Activated CD4-positive, alpha-beta T cell treated with anti-CD3 and anti-CD28 coated beads, Interleukin-2, amount 10 ng/mL, durations not matched to agents 7 days and 5 days (primary cell): ENCODE measurements around the gene FEV. TPM values are rescaled to one million over a fixed set of nuclear protein-coding genes. Genes with fewer than 3 reads are reported as not detected.

Experiments used
- CTCF ChIA-PET: fragments of 350-600 bp; sonication (Branson Sonifier 250); formaldehyde crosslinking; loops from one replicate; lab custom pipeline; 2021; ENCODE audit warnings: antibody characterized with exemption; lab: Charles Lee
- POLR2A ChIA-PET: fragments of 350-600 bp; sonication (Branson Sonifier 250); formaldehyde crosslinking; loops from one replicate; lab custom pipeline; 2021; ENCODE audit warnings: antibody characterized with exemption; lab: Charles Lee
- DNase-seq: peaks from one replicate; pipeline ENCODE4 v3.0.0-alpha.2; 2020
- H3K27ac Mint-ChIP-seq: one replicate; pipeline ENCODE4 v1.8.0; 2021; ENCODE audit warnings: mild to moderate bottlenecking, moderate library complexity, mixed read lengths
- H3K27me3 Mint-ChIP-seq: one replicate; pipeline ENCODE4 v1.8.0; 2021; ENCODE audit warnings: mixed read lengths
- H3K36me3 Mint-ChIP-seq: one replicate; pipeline ENCODE4 v1.8.0; 2021; ENCODE audit warnings: low read depth, mixed read lengths
- H3K4me1 Mint-ChIP-seq: one replicate; pipeline ENCODE4 v1.8.0; 2021; ENCODE audit warnings: mixed read lengths
- H3K4me3 Mint-ChIP-seq: one replicate; pipeline ENCODE4 v1.8.0; 2021; ENCODE audit warnings: mild to moderate bottlenecking, moderate library complexity, mixed read lengths
- H3K9me3 Mint-ChIP-seq: one replicate; pipeline ENCODE4 v1.8.0; 2021; ENCODE audit warnings: mixed read lengths
- total RNA-seq, 2 experiments: library from RNA; stranded (reverse); gene quantifications; one replicate each; pipeline ENCODE4 v1.2.3, GENCODE V29; 2021

FEV gene
- total RNA-seq, 2 experiments from 2014 or later: not detected

- peaks cover 23% of the 10 kb centered on the region for H3K27me3 Mint-ChIP-seq
- ChIA-PET CTCF (interaction anchor here (1.5 to 1.8 kb wide), 2 partner anchors 15 to 112 kb away, joined by 3 to 6 read pairs; no protein-coding TSS in a partner anchor), POLR2A (no interaction called here)
- H3K36me3 Mint-ChIP-seq: no peaks in the 10 kb centered on the region
- DNase-seq: no peak
- H3K27ac Mint-ChIP-seq: no peak overlapping the region
- no peaks in the 10 kb centered on the region for H3K4me1 Mint-ChIP-seq
- no peak overlapping the region for H3K4me3 Mint-ChIP-seq
- H3K9me3 Mint-ChIP-seq: no peaks in the 10 kb centered on the region
Measured at GRCh38 chr2:219009294-219009693, 24.3 kb upstream of the FEV start.

GRCh38 chr2:219003979-219004378 lies 19.0 kb upstream of the FEV start:
- Mint-ChIP-seq H3K9me3 (no peaks in the 10 kb centered on the region), H3K27ac (no peak overlapping the region), H3K36me3 (no peaks in the 10 kb centered on the region), H3K4me1 (peaks cover 5% of the 10 kb centered on the region), H3K4me3 (no peak overlapping the region), H3K27me3 (peaks cover 55% of the 10 kb centered on the region)
- POLR2A ChIA-PET: no interaction called here
- CTCF ChIA-PET: interaction anchor here (2.2 kb wide), 1 partner anchor 9 kb away, joined by 11 read pairs; no protein-coding TSS in a partner anchor
- DNase-seq: no peak

GRCh38 chr2:219003267-219003634 lies 18.3 kb upstream of the FEV start:
- Mint-ChIP-seq H3K36me3 (no peaks in the 10 kb centered on the region), H3K9me3 (no peaks in the 10 kb centered on the region), H3K4me1 (peaks cover 5% of the 10 kb centered on the region), H3K27me3 (peaks cover 59% of the 10 kb centered on the region), H3K4me3 (no peak overlapping the region), H3K27ac (no peak overlapping the region)
- POLR2A ChIA-PET: no interaction called here
- DNase-seq: no peak
- CTCF ChIA-PET: no interaction called here

DNA sequence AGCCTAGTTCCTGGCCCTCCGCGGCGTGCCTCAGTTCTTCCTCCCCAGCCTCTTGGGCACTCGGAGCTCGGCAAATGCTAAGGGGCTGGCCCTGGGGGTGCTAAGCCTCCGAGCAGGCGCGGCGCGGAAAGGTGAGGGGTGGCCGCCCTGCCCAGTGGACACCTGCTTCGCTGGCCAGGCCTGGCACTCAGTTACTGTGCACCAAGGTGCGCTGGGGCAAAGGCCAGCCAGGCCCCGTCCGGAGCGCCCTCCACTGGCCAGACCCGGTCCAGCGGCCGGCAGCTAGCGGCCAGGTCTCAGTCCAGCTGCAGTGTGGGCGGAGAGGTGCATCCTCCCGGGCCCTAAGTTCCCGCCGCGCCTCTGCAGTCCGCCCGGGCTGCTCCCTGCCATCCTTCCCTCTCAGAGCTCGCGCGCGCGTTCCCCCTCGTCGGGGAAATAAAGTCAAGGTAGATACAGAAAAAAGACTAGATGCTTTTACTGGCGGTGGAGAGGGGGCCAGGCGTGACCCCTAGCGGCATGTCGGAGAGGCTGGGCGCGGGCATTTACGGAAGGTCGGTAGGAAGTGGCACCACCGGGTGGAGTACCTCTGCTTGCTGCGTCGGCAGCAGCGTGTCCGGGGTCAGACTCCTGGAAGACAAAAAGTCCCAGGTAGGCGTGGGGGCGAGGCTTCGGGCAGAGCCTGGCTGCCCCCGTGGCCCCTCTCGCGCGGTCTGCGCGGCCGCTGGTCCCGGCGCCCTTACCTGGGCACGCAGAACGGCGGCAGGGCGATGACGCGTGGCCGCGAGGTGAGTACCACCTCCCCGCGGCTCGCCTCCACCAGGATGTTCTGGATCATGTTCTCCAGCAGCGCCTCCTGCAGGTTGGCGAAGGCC lies 17.6 kb upstream of the FEV start:
- no peak overlapping the region for H3K4me3 Mint-ChIP-seq
- peak; percentile 38 for DNase-seq
- CTCF ChIA-PET: interaction anchor here (1.2 to 1.5 kb wide), 2 partner anchors 22 to 27 kb away, joined by 3 to 5 read pairs; no protein-coding TSS in a partner anchor
- no peak overlapping the region for H3K27ac Mint-ChIP-seq
- POLR2A ChIA-PET: no interaction called here
- H3K36me3 Mint-ChIP-seq: no peaks in the 10 kb centered on the region
- no peaks in the 10 kb centered on the region for H3K9me3 Mint-ChIP-seq
- H3K4me1 Mint-ChIP-seq: peaks cover 5% of the 10 kb centered on the region
- H3K27me3 Mint-ChIP-seq: peaks cover 65% of the 10 kb centered on the region

- no peak for DNase-seq
- H3K4me3 Mint-ChIP-seq: no peak overlapping the region
- peaks cover 5% of the 10 kb centered on the region for H3K4me1 Mint-ChIP-seq
- H3K27me3 Mint-ChIP-seq: peaks cover 68% of the 10 kb centered on the region
- H3K36me3 Mint-ChIP-seq: no peaks in the 10 kb centered on the region
- H3K27ac Mint-ChIP-seq: no peak overlapping the region
- ChIA-PET CTCF (interaction anchor here (1.2 to 1.5 kb wide), 2 partner anchors 22 to 28 kb away, joined by 3 to 5 read pairs; no protein-coding TSS in a partner anchor), POLR2A (no interaction called here)
- no peaks in the 10 kb centered on the region for H3K9me3 Mint-ChIP-seq
Measured at GRCh38 chr2:219001577-219002394, 16.8 kb upstream of the FEV start.

- no peaks in the 10 kb centered on the region for H3K36me3 Mint-ChIP-seq
- H3K27me3 Mint-ChIP-seq: peaks cover 72% of the 10 kb centered on the region
- no peak for DNase-seq
- no peak overlapping the region for H3K4me3 Mint-ChIP-seq
- H3K9me3 Mint-ChIP-seq: no peaks in the 10 kb centered on the region
- peaks cover 5% of the 10 kb centered on the region for H3K4me1 Mint-ChIP-seq
- ChIA-PET CTCF (interaction anchor here (1.5 kb wide), 1 partner anchor 21 kb away, joined by 5 read pairs; no protein-coding TSS in a partner anchor), POLR2A (no interaction called here)
- H3K27ac Mint-ChIP-seq: no peak overlapping the region
Measured at GRCh38 chr2:219001100-219001576, 16.2 kb upstream of the FEV start.

- Mint-ChIP-seq H3K27me3 (peaks cover 76% of the 10 kb centered on the region), H3K4me1 (peaks cover 5% of the 10 kb centered on the region), H3K27ac (no peak overlapping the region), H3K36me3 (no peaks in the 10 kb centered on the region), H3K9me3 (no peaks in the 10 kb centered on the region), H3K4me3 (no peak overlapping the region)
- ChIA-PET POLR2A (no interaction called here), CTCF (no interaction called here)
- DNase-seq: no peak
Measured at GRCh38 chr2:219000569-219000960, 15.6 kb upstream of the FEV start.

DNA sequence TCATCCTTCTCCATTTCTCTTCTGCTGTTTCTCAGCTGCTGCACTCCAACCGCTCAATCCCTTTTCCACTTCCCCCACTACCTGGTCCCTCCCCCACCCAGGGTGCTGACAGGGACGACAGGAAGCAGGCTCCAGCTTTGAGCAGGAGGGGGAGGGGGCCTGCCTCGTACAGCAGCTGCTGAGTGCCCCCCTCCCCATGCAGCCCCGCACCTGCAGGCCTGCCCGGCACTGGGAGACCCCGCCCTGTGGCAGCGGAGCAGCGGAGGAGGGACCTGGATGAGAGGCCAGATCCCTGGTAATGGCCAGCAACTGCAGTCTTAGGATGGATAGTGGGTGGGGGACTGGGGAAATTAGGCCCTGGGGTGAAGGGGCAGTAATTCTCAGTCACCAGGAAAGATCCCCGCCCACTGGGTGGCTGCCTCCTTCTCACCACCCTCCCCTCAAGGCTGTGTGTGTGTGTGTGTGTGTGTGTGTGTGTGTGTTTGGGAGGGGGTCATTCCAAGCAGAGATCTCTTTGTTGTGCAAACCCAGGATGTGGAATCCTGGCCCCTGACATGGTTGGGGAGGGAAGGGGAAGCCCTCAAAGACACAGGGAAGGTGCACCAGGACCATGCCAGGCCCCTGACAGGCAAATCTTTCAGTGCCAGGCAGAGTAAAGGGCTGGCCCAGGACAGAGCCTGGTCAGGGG lies 15.0 kb upstream of the FEV start:
- CTCF ChIA-PET: interaction anchor here (0.7 kb wide), 1 partner anchor 1149 kb away, joined by 3 read pairs; no protein-coding TSS in a partner anchor
- Mint-ChIP-seq H3K27me3 (peaks cover 76% of the 10 kb centered on the region), H3K4me3 (no peak overlapping the region), H3K4me1 (peaks cover 5% of the 10 kb centered on the region), H3K36me3 (no peaks in the 10 kb centered on the region), H3K9me3 (no peaks in the 10 kb centered on the region), H3K27ac (no peak overlapping the region)
- POLR2A ChIA-PET: no interaction called here
- no peak for DNase-seq

DNA sequence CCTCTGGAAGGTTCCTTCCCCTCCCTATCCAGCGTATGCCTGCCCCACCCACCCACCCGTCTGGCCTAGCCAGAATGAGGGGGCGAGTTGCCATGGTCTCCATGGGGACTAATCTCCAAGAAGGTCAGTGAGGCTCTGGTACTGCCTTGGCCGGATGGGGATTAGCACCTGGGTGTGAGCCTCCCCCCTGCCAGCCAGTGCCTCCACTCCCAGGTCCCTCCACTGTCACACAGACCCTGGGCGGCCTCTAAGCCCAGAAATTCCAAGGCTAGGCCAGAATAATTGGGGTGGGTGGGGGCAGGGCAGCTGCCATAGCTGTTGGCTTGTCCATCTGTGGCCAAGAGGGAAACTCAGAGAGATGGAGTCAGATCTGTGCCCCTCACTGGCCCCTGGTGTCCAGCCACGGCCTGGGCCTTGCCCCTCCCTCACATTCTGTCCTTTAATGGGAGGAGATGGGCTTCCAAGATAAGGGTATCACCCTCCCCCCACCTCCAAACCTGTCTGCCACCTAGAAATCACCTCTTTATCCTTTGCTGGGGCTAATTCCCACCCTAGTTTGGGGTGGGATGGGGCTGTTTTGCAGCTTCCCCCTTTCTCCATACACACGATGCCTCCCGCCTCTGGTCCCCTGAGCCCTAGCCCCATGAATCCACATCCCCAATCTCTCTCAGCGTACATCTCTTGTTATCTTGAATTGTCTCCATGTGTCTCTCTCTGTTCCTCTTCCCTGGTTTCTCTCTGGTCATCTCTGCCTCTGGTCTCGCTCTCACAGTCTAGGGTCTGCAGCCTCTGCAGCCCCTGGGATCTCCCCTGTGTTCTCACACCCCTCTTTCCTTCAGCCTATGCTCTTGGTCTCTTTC lies 14.3 kb upstream of the FEV start:
- DNase-seq: no peak
- Mint-ChIP-seq H3K9me3 (no peaks in the 10 kb centered on the region), H3K4me1 (peaks cover 5% of the 10 kb centered on the region), H3K27ac (no peak overlapping the region), H3K4me3 (no peak overlapping the region), H3K36me3 (no peaks in the 10 kb centered on the region), H3K27me3 (peaks cover 77% of the 10 kb centered on the region)
- POLR2A ChIA-PET: no interaction called here
- CTCF ChIA-PET: interaction anchor here (0.7 to 1.5 kb wide), 2 partner anchors 19 to 1149 kb away, joined by 3 to 4 read pairs; no protein-coding TSS in a partner anchor

DNA sequence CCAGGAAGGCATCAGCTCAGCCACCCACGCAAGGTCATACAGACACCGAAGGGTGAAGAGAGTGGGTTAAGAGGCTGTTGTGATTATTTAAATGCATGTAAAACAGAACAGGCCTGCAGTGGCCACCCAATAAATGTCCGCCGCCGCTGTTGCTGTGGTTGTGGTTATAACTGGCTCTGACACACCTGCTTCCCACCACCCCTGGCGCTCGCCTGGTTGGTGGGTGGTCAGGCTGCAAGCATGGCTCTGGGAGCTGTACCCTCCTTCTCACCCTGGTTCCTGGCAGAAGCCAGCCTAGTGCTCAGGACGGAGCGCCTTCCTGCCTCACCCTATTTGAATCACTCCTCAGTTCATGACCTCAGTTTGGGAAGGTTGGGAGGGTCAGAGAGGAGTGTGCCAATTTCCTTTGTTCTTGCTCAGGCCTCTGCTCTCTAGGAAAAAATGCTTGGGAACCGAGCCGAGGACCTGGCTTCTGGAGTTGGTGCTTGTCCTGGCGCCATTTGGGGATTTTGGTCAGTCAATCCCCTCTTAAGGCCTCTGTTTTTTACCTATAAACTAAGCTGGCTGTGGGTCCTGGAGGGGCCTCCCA lies 13.5 kb upstream of the FEV start:
- Mint-ChIP-seq H3K27ac (no peak overlapping the region), H3K4me1 (peaks cover 8% of the 10 kb centered on the region), H3K9me3 (no peaks in the 10 kb centered on the region), H3K4me3 (no peak overlapping the region), H3K27me3 (peaks cover 77% of the 10 kb centered on the region), H3K36me3 (no peaks in the 10 kb centered on the region)
- DNase-seq: no peak
- POLR2A ChIA-PET: no interaction called here
- CTCF ChIA-PET: interaction anchor here (0.7 to 1.7 kb wide), 4 partner anchors 18 to 296 kb away, joined by 3 to 4 read pairs (median 3); no protein-coding TSS in a partner anchor

GRCh38 chr2:218997731-218998130 lies 12.7 kb upstream of the FEV start:
- Mint-ChIP-seq H3K4me3 (no peak overlapping the region), H3K36me3 (no peaks in the 10 kb centered on the region), H3K27me3 (peaks cover 73% of the 10 kb centered on the region), H3K4me1 (peaks cover 4% of the 10 kb centered on the region), H3K9me3 (no peaks in the 10 kb centered on the region), H3K27ac (no peak overlapping the region)
- DNase-seq: no peak
- ChIA-PET CTCF (interaction anchor here (0.7 to 1.7 kb wide), 4 partner anchors 18 to 297 kb away, joined by 3 to 4 read pairs (median 3); no protein-coding TSS in a partner anchor), POLR2A (no interaction called here)
